Hepatic stellate cell (primary cell): ENCODE results near the gene ADAM23.
A peak's percentile ranks its signal among the peaks of the same experiment; 100 is the strongest.

Experiments
- DNase-seq: peaks from one replicate; pipeline ENCODE4 v3.0.0; 2011; ENCODE audit warnings: low spot score

ADAM23 gene

DNA sequence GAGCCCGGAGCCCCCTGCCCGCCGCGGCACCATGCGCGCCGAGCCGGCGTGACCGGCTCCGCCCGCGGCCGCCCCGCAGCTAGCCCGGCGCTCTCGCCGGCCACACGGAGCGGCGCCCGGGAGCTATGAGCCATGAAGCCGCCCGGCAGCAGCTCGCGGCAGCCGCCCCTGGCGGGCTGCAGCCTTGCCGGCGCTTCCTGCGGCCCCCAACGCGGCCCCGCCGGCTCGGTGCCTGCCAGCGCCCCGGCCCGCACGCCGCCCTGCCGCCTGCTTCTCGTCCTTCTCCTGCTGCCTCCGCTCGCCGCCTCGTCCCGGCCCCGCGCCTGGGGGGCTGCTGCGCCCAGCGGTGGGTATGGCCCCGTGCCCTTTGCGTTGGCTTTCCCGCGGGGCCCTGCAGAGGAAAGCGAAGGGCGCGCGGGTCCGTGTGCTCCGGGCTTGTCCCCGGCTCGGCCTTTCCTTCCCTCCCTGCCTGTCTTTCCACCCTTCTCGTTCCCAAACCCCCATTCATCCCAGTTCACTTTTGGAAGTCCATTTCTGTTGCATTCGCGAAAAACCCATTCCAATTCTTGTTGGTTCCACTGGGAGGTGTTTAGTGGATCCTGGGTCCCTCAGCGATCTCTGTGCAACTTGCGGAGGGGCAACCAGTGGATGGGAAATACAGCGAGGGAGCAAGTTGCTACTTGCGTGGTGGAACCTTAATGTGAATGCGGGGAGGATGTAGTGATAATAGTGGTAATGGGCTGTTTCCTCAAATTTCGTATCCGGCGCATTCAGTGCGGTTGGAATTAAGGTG is 599 bp downstream of the ADAM23 start:
- DNase-seq, result peak; percentile 55

- DNase-seq, result no peak
These were observed 2.6 kb downstream of the ADAM23 start for GRCh38 chr2:206445948-206446347.

GRCh38 chr2:206452242-206452641 is 8.9 kb downstream of the ADAM23 start:
- DNase-seq, result no peak

- peak; percentile 29 for DNase-seq
These were observed 9.4 kb downstream of the ADAM23 start for GRCh38 chr2:206452750-206453149.

- DNase-seq, result no peak
These were observed 12.9 kb downstream of the ADAM23 start for GRCh38 chr2:206456078-206456754.

DNA sequence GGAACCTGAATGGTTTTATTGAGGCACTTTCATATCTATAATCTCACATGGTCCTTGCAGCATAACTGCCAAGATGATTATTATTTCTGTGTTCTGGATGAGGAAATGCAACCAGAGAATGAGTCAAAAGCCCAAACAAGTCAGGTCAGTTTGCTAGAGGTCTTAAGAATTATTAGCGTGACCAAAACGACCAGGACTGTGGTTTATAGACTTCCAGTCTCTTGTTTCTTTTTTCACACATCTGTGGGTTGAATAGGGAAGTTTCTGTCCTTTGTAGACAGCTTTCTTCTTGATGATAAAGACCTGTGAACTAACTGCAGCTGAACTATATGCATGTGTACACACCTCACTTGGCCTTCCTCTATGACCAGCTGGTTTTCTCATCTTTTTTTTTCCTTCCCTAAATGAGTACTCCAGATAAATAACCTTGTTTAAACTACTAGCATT is 13.9 kb downstream of the ADAM23 start:
- no peak for DNase-seq

GRCh38 chr2:206462240-206462854 is 19.0 kb downstream of the ADAM23 start:
- no peak for DNase-seq

- DNase-seq, result no peak
These were observed 20.4 kb downstream of the ADAM23 start for GRCh38 chr2:206463685-206464084.

DNA sequence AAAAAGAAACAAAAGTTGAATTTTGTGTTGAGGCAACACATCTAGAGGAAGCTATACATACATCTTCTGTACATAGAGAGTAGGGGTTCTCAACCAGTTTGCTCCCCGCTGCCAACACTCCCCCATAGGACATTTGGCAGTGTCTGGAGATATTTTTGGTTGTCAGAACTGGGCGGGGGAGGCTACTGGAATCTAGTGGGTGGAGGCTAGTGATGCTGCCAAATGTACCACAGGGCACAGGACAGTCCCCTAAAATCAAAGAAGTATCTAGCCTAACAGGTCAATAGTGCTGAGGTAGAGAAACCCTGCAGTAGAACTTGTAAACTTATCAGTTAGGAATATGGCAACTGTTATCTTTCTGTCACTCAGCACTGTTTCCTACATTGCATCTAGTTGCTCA is 21.3 kb downstream of the ADAM23 start:
- DNase-seq, result no peak

DNA sequence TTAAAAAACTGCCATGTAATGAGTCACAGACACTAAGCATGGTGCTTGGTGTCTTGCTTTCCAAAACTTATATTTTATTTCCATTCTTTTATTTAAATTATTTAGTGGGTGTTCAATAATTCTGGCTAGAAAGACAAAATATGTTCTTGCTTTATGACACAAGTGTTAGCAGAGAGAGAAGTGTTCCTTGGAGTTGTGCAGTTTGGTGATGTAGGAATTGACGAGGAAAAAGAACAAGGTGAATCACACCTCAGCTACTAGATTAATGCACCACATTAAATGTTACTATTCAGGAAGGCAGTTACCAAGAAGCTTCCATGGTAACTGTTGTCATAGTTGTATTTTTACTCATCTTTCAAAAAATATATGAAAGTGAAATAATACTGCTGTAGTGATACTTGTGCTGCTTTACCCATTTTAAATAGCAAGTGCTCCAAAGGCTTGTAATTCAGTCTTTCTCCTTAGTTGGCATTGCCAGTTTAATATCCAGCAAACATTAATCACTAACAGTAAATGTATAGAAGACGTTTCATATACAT is 28.3 kb downstream of the ADAM23 start:
- DNase-seq, result no peak

DNA sequence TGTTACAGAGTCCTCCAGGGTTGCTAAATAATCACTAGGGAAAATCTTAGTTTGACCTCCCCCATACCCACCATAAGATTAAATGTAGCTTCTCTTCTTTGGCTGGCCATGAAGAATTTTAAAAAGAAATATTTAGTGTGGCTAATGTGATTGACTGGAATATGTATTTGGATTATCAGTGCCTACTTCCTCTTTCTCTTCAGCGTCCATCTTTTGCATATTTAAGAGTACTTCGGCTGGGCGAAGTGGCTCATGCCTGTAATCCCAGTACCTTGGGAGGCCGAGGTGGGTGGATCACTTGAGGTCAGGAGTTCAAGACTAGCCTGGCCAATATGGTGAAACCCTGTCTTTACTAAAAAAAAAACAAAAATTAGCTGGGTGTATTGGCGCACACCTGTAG is 28.8 kb downstream of the ADAM23 start:
- no peak for DNase-seq

GRCh38 chr2:206474099-206474498 is 30.8 kb downstream of the ADAM23 start:
- DNase-seq, result no peak

DNA sequence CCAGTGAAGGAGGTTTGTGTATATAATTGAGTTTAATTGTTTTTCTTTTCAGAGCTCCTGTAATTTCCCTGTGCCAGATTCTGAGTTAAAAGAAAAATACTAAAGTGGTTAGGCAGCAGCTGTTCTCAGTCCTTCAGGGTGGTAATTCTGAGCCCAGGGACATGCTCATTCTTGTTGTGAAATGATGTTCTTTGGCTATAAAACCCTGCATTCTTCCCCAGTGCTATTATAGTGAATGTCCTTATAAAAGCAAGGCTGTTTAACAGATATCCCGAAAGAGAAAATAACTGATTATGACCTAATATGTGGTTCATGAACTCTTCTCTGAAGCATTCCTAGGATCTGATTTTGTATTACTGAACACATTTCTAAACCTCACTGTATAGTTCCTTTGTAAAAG is 34.0 kb downstream of the ADAM23 start:
- DNase-seq, result peak; percentile 5

DNA sequence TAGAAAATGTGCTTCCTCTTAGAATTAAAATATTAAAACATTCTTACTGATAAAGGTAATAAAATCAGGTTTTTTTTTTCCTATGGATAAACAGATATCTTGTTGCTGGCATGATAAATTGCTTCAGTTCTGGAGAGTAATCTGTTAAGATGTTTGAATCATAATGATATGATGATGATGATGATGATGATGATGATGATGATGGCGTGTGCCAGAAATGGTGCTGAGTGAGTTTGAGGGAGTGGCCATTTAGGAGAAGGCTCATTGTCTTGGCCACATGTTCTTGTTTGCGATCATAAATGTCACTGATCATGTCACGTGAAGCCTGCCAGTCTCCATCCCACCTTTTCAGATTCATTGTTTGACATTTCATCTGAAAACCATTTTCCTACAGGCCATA is 35.0 kb downstream of the ADAM23 start:
- no peak for DNase-seq

- no peak for DNase-seq
These were observed 36.8 kb downstream of the ADAM23 start for GRCh38 chr2:206480161-206480560.

DNA sequence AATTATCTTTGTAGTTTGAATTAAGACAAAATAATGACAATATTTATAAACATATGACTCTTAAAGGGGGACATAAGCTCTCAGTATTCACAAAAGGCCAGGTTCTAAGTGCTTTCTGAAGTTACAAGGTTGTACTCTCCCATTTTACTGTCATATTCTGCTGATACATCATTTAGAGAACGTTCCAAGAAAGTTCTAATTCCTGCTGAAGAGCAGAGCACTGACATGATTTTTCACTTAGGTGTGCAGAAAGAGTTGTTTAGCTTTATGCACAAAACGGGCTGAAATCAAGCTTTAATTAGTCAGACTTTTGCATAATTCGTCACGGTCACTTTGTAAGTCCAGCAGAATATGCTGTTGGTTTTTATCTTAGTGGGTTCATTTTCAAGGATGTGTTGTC is 37.3 kb downstream of the ADAM23 start:
- DNase-seq, result no peak

DNA sequence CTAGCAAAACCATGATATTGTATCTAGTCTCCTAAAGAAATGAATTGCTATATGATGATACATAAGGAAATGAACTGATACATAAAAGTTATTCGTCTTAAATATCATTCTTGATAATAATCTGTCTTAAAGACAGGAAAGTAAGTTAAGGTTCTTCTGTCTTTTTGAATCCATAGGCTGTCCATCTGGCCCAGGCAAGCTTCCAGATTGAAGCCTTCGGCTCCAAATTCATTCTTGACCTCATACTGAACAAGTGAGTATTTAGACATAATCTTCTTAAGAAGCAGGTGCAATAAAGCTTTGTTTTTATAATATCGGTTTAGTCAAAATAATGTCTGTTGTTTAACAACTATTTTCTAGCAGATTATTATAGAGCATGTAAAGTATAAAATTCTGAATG is 37.7 kb downstream of the ADAM23 start:
- DNase-seq, result no peak

DNA sequence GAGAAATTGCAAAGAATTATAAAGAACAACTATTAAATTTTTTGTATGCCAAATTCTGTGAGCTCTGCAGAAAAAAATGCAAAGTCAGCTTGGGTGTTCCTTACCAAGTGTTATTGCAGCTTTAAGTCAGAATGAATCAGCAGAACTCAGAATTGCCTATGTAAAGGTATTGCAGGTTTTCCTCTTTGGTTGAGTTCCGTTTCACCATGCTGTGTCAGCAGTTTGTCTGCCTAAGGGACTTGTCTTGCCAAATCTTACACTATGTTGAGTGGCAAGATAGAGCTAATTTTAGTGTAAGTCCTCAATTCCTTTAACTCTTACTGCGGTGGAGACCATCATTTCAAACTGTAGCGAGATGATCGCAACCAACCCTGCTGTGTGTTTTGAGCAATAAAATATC is 38.8 kb downstream of the ADAM23 start:
- no peak for DNase-seq

- DNase-seq, result no peak
These were observed 39.3 kb downstream of the ADAM23 start for GRCh38 chr2:206482633-206483032.

GRCh38 chr2:206488053-206488452 is 44.7 kb downstream of the ADAM23 start:
- no peak for DNase-seq

GRCh38 chr2:206488623-206489022 is 45.3 kb downstream of the ADAM23 start:
- DNase-seq, result no peak

DNA sequence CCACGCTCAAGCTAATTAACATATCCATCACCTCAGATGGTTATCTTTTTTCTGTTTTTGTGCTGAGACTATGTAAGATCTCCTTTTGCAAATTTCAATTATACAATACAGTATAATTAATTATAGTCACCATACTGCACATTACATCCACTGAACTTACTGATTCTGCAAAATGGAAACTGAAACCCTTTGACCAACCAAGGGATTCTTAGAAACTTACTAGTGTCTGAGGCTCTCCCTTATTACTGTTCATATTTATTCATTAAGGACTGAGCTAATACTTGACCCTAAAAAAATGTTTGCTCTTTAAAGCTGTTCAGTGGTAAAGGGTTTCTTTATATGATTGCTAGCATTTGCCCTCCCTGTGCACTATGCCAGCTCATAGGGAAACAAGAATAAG is 50.7 kb downstream of the ADAM23 start:
- no peak for DNase-seq

DNA sequence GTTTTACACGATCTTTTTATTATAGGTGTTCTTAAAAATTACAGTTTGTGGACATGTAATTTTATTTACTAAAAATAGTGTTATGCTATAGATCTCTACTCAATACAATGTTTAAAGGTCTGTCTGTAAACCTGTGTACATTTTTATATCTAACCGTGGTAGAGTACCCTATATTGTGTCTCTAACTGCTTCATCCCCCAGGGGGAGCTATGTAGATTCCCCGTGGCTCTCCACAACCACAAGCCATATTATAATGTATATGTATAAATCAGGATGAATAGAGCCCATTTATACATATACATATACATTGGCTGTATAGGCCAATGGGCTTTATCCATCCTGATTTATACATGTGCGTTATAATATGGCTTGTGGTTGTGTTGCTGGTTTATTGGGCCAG is 59.4 kb downstream of the ADAM23 start:
- DNase-seq, result no peak
